ENCODE measurements around the gene F2RL3.

DNA sequence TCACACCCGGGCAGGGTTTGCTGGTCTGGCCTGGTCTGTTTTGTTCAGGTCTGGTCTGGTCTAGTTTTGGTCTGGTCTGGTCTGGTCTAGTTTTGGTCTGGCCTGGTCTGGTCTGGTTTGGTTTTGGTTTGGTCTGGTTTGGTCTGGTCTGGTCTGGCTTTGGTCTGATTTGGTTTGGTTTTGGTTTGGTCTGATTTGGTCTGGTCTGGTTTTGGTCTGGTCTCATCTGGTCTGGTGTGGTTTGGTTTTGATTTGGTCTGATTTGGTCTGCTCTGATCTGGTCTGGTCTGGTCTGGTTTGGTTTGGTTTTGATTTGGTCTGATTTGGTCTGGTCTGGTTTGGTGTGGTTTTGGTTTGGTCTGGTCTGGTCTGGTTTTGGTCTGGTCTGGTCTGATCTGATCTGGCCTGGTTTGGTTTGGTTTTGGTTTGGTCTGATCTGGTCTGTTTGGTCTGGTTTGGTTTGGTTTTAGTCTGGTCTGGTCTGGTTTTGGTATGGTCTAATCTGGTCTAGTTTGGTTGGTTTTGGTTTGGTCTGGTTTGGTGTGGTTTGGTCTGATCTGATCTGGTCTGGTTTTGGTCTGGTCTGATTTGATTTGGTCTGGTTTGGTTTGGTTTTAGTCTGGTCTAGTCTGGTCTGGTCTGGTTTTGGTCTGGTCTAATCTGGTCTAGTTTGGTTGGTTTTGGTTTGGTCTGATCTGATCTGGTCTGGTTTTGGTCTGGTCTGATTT is 14.4 kb upstream of the F2RL3 start:
- TF ChIP-seq, protein P1, sequence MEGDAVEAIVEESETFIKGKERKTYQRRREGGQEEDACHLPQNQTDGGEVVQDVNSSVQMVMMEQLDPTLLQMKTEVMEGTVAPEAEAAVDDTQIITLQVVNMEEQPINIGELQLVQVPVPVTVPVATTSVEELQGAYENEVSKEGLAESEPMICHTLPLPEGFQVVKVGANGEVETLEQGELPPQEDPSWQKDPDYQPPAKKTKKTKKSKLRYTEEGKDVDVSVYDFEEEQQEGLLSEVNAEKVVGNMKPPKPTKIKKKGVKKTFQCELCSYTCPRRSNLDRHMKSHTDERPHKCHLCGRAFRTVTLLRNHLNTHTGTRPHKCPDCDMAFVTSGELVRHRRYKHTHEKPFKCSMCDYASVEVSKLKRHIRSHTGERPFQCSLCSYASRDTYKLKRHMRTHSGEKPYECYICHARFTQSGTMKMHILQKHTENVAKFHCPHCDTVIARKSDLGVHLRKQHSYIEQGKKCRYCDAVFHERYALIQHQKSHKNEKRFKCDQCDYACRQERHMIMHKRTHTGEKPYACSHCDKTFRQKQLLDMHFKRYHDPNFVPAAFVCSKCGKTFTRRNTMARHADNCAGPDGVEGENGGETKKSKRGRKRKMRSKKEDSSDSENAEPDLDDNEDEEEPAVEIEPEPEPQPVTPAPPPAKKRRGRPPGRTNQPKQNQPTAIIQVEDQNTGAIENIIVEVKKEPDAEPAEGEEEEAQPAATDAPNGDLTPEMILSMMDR (IDR thresholded peaks at IDR 0.05) = no peak
- TF ChIP-seq POLR2AphosphoS5 (IDR thresholded peaks at IDR 0.05) = no peak
- TF ChIP-seq POLR2A (IDR thresholded peaks at IDR 0.05) = no peak
- no peak for TF ChIP-seq EP300 (IDR thresholded peaks at IDR 0.05)

All from stomach (tissue), 4 donors.